A549 treated with RU486 at 1 μM for 4 hours (cell line): ENCODE measurements around the gene RFWD3. TPM values are rescaled to one million over a fixed set of nuclear protein-coding genes. Genes with fewer than 3 reads are reported as not detected.

ENCODE experiments used
- total RNA-seq: library from RNA; stranded (reverse); fragments of 200-300 nt; extraction: Qiagen RNA extraction; gene quantifications from 5 replicates; pipeline ENCODE4 v1.2.3, GENCODE V29; 2022; ENCODE audit warnings: low read depth

RFWD3 gene
- total RNA-seq, result 32.2 to 43.7 TPM (median 40.3 TPM) in 5 replicates

GRCh38 chr16:74666425-74667254 lies at the start of gene RFWD3:
Gene RFWD3 (minus strand): TSS chr16:74666877. CDS start chr16:74661449, 5,428 bp downstream.

GRCh38 chr16:74700438-74701225 lies 34.0 kb upstream of the RFWD3 start, which contains the start of gene MLKL:
Gene MLKL (minus strand): TSS chr16:74700862. CDS start chr16:74695757, 5,105 bp downstream.

GRCh38 chr16:74606521-74607309 lies 60.0 kb downstream of the RFWD3 start, which contains the start of gene GLG1:
Gene GLG1 (minus strand): TSS chr16:74607114. CDS start chr16:74607094, 20 bp downstream.

Other genes starting within 250 kb of the RFWD3 start
- gene CLEC18B, start 245.4 kb downstream of the RFWD3 start, total RNA-seq, result 0.09 to 0.31 TPM (median 0.11 TPM) in 5 replicates
- 44.0 to 50.4 TPM (median 48.2 TPM) in 5 replicates for gene GLG1, start 59.8 kb downstream of the RFWD3 start, total RNA-seq
- 31.6 to 34.6 TPM (median 33.7 TPM) in 5 replicates for gene MLKL, start 34.0 kb upstream of the RFWD3 start, total RNA-seq
- 38.3 to 43.6 TPM (median 40.5 TPM) in 5 replicates for gene FA2H, start 107.9 kb upstream of the RFWD3 start, total RNA-seq